GM18909 (cell line): ENCODE measurements around the gene OBSCN.
"Not testable (repeated sequence)": the region's sequence is repeated elsewhere in the genome, so short reads cannot be mapped to it uniquely, and the experiment has no call there.

Source experiments
- ATAC-seq: cut with Tn5 transposase; IDR thresholded peaks from one replicate; pipeline ENCODE4 v1.9.1; 2021; ENCODE audit warnings: mild to moderate bottlenecking; ENCODE audit not compliant: unreplicated experiment, poor library complexity

OBSCN gene

GRCh38 chr1:228224198-228225164 is 16.6 kb downstream of the OBSCN start:
- ATAC-seq = no peak

GRCh38 chr1:228225165-228225710 is 17.4 kb downstream of the OBSCN start:
- no peak for ATAC-seq

GRCh38 chr1:228225740-228226139 is 17.9 kb downstream of the OBSCN start:
- no peak for ATAC-seq

GRCh38 chr1:228226141-228226874 is 18.5 kb downstream of the OBSCN start:
- no peak for ATAC-seq

GRCh38 chr1:228226956-228227791 is 19.3 kb downstream of the OBSCN start:
- ATAC-seq = no peak

GRCh38 chr1:228228147-228228546 is 20.3 kb downstream of the OBSCN start:
- not testable (repeated sequence) for ATAC-seq

GRCh38 chr1:228228601-228229074 is 20.8 kb downstream of the OBSCN start:
- ATAC-seq = no peak

- ATAC-seq = no peak
Observed at GRCh38 chr1:228231189-228231588, 23.3 kb downstream of the OBSCN start.

GRCh38 chr1:228233136-228233535 is 25.3 kb downstream of the OBSCN start:
- ATAC-seq = no peak

GRCh38 chr1:228234921-228235320 is 27.1 kb downstream of the OBSCN start:
- ATAC-seq = no peak

GRCh38 chr1:228236744-228237143 is 28.9 kb downstream of the OBSCN start:
- no peak for ATAC-seq

GRCh38 chr1:228238007-228238406 is 30.2 kb downstream of the OBSCN start:
- ATAC-seq = no peak

- no peak for ATAC-seq
Observed at GRCh38 chr1:228238461-228238860, 30.6 kb downstream of the OBSCN start.

- no peak for ATAC-seq
Observed at GRCh38 chr1:228240411-228241240, 32.8 kb downstream of the OBSCN start.

- no peak for ATAC-seq
Observed at GRCh38 chr1:228241259-228241658, 33.4 kb downstream of the OBSCN start.

GRCh38 chr1:228242409-228242808 is 34.6 kb downstream of the OBSCN start:
- no peak for ATAC-seq

GRCh38 chr1:228243093-228243492 is 35.2 kb downstream of the OBSCN start:
- no peak for ATAC-seq

GRCh38 chr1:228243989-228244388 is 36.1 kb downstream of the OBSCN start:
- ATAC-seq = not testable (repeated sequence)

- no peak for ATAC-seq
Observed at GRCh38 chr1:228245111-228245510, 37.3 kb downstream of the OBSCN start.
